ENCODE data around the gene PLXNA2. TPM values are rescaled to one million over a fixed set of nuclear protein-coding genes. Genes with fewer than 3 reads are reported as not detected.

PLXNA2 gene
- total RNA-seq, 3 donors from 2014 or later: 0.15 to 0.71 (median 0.35) TPM

DNA sequence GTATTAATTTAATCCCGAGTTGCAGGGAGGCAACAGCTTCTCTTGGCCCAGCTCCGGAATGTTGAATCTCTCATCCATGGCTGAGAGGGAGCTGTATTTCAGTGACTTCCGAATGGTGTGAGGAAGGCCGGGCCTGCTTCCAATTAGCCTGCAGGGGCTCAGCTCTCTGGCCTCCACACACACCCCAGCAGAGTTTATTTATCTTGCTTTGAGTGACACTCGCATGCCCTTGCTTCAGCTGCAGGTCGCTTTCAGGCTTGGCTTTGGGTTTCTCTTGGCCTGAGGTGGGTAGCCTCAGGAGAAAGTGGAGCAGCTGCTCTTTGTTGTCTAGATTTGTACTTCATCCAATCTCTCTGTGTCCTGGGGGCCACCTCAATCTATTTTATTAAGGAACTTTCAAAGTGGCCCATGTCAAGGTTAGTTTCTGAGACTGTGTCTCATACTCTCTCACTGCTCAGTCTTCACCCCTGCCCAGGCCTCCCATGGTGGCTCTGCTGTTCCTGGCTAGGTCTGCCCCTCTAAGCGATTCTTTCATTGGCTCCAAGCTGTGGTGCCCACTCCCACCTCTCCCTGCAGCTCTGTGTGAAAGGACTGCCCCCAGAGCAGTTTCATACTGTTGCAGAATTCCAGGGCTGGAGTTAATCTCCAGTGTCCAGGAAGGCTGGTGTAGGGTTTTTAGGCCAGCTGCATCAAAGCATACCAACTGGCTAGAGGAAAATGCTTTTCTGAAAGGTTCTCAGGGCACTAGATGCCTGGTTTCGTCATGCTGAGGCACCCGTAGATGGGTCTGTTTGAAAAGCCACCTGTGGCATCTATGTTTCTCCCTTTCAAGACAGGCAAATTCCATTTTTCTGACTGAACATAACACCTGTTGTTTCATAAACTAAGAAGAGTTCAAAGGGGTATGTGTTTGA, 153.5 kb downstream of the PLXNA2 start:
- Mint-ChIP-seq H3K4me3 (no peak overlapping the region), H3K9me3 (no peaks in the 10 kb centered on the region), H3K27me3 (ENCODE audit: low read depth) (no peaks in the 10 kb centered on the region), H3K4me1 (ENCODE audit: low read depth) (peaks cover 20% of the 10 kb centered on the region), H3K36me3 (ENCODE audit: insufficient read depth) (no peaks in the 10 kb centered on the region)
- ATAC-seq (no peak), DNase-seq (no peak)

DNA sequence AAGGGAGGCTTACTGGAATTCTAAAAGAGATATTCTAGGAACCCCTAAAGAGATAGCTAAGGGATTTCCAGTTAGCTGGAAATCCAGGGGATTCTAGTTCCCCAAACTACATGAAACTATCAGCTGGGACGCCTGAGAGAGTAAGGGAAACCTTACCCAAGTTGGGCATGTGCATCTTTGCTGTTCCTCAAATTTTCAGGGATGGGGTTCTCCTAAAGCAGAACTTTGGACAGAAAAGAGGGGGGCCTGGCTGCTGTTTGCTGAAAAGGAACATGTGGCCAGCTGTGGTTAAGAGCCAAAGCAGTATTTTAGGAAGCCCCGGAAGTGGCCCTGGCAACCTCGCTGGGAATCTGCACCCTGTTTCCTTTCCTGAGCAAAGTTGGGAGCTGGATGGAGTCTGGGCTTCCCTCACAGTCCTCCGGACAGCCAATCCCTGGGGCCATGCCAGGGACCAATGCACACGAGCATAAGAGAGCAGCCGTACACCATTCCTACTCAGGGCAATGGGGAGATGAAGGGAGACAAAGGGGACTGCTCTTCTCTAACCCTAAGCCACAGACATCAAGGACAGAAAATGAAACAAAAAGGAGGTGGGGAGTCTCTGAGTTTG, 154.3 kb downstream of the PLXNA2 start:
- no peaks in the 10 kb centered on the region for H3K9me3 Mint-ChIP-seq
- H3K36me3 Mint-ChIP-seq (ENCODE audit: insufficient read depth): no peaks in the 10 kb centered on the region
- no peak overlapping the region for H3K4me3 Mint-ChIP-seq
- ATAC-seq: no peak
- no peak for DNase-seq
- H3K27me3 Mint-ChIP-seq (ENCODE audit: low read depth): no peaks in the 10 kb centered on the region
- H3K4me1 Mint-ChIP-seq (ENCODE audit: low read depth): peaks cover 21% of the 10 kb centered on the region

DNA sequence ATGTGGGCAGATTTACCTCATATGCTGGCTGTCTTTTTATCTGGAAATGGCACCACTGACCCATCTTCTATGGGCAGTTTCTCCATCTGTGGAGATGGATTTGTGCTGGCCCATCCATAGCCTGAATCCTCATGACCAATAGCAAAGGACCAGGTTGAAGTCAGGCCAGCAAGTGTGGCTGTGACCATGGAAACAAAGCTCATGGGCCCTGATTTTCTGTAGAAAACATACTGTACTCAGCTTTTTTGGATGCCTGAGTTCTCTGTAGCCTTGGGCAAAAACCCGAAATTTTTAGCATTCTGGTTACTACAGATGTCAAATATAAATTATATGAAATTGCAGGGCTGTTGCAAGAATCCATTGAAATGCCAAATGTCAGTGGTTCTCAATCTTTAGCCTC, 155.0 kb downstream of the PLXNA2 start:
- DNase-seq: no peak
- no peak for ATAC-seq
- no peaks in the 10 kb centered on the region for H3K36me3 Mint-ChIP-seq (ENCODE audit: insufficient read depth)
- H3K27me3 Mint-ChIP-seq (ENCODE audit: low read depth): no peaks in the 10 kb centered on the region
- no peaks in the 10 kb centered on the region for H3K9me3 Mint-ChIP-seq
- peaks cover 20% of the 10 kb centered on the region for H3K4me1 Mint-ChIP-seq (ENCODE audit: low read depth)
- H3K4me3 Mint-ChIP-seq: no peak overlapping the region

DNA sequence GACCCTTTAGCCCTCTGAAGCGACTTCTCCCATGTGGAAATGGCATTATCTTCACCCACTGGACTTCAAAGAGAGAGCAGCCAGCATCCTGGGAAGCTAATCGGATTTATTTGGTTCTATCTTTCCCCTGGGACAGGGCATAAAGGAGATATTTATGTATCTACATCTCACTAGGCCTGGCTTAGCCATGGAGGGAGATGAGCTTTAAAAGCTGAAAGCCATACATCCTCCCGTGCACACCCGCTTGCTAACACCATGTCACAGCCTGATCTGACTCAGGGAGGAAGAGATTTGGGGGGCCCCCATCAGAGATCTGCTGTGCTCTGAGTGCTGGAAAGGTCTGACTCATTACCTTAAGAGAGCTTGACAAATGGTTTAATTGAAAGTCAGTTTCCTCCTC, 155.9 kb downstream of the PLXNA2 start:
- Mint-ChIP-seq H3K4me1 (ENCODE audit: low read depth) (peaks cover 19% of the 10 kb centered on the region), H3K4me3 (no peak overlapping the region), H3K36me3 (ENCODE audit: insufficient read depth) (no peaks in the 10 kb centered on the region), H3K9me3 (no peaks in the 10 kb centered on the region), H3K27me3 (ENCODE audit: low read depth) (no peaks in the 10 kb centered on the region)
- DNase-seq (no peak), ATAC-seq (no peak)

DNA sequence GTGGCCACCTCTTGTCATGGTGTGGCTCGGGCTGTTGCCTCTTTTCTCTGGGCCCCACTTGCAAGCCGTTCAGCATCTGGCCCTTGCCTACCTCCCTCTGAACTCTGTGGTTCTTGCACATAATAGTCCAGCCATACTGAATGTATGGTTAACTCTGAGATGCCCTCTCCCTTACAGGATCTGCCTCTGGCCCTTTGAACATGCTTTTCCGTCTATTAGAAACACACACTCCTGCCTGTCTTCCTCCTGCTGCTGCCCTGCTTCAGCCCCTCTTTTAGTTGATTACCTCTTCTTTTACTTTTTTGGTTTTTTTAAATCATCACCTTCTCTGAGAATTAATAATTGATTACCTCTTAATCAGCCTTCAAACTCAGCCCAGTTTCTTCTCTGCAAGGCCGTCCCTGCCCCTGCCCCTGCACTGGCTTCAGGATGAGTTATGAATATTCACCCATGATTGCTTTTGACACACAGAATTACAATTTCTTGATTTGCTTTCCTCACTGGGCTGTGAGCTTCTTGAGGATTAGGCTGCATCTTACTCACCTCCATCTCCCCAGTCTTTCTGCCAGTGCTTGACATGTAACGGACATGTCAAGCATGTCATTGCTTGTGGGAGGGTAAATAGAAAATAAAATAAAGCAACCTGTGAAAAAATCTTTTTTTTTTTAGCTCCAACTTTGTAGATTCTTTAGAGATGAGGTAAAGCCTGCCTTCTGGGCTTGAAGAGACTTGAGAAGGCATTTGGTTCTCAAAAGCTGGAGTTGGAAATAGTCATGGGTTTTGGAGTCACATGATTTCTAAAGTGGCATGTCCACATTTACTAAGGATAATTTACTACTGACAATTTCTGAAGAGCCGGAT, 158.3 kb downstream of the PLXNA2 start:
- Mint-ChIP-seq H3K4me3 (peak overlapping the region; percentile 72), H3K4me1 (ENCODE audit: low read depth) (peaks cover 19% of the 10 kb centered on the region), H3K9me3 (no peaks in the 10 kb centered on the region), H3K36me3 (ENCODE audit: insufficient read depth) (no peaks in the 10 kb centered on the region), H3K27me3 (ENCODE audit: low read depth) (no peaks in the 10 kb centered on the region)
- no peak for DNase-seq
- no peak for ATAC-seq

DNA sequence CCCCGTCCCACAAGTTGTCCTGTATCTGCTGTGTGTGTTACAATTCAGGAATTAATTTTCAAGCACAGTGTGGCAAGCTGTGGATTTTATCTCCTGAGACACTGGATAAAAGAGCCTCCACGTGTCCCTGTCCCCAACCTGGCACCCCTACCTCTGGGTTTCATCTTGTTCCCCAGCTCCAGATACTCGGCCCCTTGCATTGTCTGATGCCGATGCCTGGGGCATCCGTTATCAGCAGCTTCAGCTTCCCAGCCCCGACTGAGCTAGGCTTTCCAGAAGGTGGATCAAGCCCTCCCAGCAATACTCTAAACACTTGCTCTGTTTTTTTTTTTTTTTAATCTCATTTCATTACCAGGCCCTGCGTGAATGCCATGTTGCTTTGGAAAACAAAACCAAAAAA, 159.4 kb downstream of the PLXNA2 start:
- Mint-ChIP-seq H3K9me3 (no peaks in the 10 kb centered on the region), H3K27me3 (ENCODE audit: low read depth) (no peaks in the 10 kb centered on the region), H3K36me3 (ENCODE audit: insufficient read depth) (no peaks in the 10 kb centered on the region), H3K4me1 (ENCODE audit: low read depth) (peaks cover 19% of the 10 kb centered on the region), H3K4me3 (no peak overlapping the region)
- DNase-seq (no peak), ATAC-seq (no peak)

DNA sequence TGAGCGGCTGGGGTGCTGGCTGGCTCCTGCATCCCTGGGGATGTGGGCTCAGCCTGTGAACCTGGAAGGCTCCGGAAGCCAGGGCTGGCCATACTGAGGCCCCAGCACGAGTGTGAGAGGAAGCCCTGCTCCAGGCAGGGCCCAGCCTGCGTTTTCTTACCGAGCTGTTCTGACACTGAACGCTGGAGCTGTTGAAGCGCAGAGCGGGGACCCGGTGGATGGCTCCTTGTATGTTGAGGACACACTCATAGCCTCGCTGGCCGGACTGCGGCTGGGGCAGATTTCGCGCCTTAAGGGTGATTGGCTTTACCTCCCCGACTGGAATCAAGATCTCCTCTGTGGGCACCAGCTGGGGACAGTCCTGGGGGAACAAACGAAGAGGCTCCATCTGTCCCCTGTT, 160.0 kb downstream of the PLXNA2 start:
- Mint-ChIP-seq H3K4me1 (ENCODE audit: low read depth) (peaks cover 19% of the 10 kb centered on the region), H3K27me3 (ENCODE audit: low read depth) (no peaks in the 10 kb centered on the region), H3K4me3 (no peak overlapping the region), H3K9me3 (no peaks in the 10 kb centered on the region), H3K36me3 (ENCODE audit: insufficient read depth) (no peaks in the 10 kb centered on the region)
- no peak for DNase-seq
- no peak for ATAC-seq

DNA sequence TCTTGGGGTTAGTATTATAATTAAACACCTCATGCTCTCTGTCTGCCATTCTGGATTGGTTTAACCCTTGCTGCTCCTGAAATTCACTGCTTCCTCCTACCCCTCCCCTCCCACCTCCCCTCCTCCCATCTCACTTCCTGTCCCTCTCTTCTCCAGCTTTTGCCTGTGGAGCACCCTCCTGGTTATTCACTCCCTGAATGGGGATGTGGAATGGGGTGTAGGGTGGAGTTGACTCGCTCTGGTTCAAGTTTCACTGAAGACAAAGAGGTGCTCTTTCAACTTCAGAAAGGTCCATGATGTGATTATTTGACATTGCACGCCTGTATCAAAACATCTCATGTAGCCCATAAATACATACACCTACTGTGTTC, 160.5 kb downstream of the PLXNA2 start:
- Mint-ChIP-seq H3K27me3 (ENCODE audit: low read depth) (no peaks in the 10 kb centered on the region), H3K4me1 (ENCODE audit: low read depth) (peaks cover 19% of the 10 kb centered on the region), H3K36me3 (ENCODE audit: insufficient read depth) (no peaks in the 10 kb centered on the region), H3K9me3 (no peaks in the 10 kb centered on the region), H3K4me3 (no peak overlapping the region)
- ATAC-seq (no peak), DNase-seq (no peak)

DNA sequence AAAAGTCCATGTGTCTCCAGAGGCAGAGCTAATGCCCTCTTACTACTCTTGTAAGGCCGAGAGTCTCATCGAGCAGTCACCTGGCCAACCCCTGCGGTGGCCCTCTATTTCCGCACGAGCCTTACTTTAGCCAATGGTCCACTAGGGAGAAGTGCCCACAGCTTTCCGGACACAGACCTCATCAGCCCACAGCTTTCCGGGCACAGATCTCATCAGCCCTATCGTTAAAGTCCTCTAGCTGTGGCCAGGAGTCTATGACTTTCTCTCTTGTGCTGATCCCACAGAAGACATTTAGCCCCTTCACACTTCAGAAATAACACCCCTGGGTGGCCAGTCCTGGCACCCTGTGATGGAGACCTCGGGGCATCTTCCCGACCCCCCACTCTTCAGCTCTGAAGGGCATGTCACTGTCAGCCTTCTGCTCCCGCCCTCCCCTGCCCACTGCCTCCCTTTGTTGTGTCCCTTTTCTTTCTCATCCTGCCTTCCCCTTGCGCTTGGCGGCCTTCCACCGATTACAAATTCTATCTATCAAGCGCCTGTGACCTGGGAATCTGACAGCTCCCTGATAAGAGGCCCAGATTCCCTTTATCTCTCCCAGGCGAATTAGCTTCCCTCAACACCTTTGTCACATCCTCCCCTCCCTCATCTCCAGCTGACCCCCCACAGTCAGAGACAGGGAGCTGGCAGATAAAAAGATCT, 161.0 kb downstream of the PLXNA2 start:
- ATAC-seq (no peak), DNase-seq (no peak)
- H3K4me3 Mint-ChIP-seq: no peak overlapping the region
- no peaks in the 10 kb centered on the region for H3K9me3 Mint-ChIP-seq
- no peaks in the 10 kb centered on the region for H3K36me3 Mint-ChIP-seq (ENCODE audit: insufficient read depth)
- H3K27me3 Mint-ChIP-seq (ENCODE audit: low read depth): no peaks in the 10 kb centered on the region
- peaks cover 19% of the 10 kb centered on the region for H3K4me1 Mint-ChIP-seq (ENCODE audit: low read depth)

DNA sequence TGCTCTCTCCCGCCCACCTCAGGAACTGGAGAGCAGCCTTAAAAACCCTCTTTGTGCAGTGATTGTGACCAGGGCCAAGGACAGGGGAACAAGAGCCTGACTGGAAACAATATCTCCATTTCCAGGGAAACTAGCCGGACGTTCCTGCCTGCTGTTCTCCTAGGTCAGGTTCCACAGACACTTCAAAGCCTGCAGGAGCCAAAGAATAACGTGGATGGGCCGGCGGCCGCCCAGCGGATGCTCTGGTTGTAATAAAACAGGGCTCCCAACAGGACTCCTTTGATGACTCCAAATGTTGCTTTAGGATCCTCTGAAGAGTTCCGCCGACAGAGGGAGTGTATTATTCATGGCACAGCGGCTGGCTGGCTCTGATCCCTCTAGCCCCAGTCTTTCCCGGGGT, 162.2 kb downstream of the PLXNA2 start:
- no peaks in the 10 kb centered on the region for H3K9me3 Mint-ChIP-seq
- ATAC-seq: no peak
- H3K4me3 Mint-ChIP-seq: no peak overlapping the region
- no peaks in the 10 kb centered on the region for H3K36me3 Mint-ChIP-seq (ENCODE audit: insufficient read depth)
- peaks cover 14% of the 10 kb centered on the region for H3K4me1 Mint-ChIP-seq (ENCODE audit: low read depth)
- no peak for DNase-seq
- no peaks in the 10 kb centered on the region for H3K27me3 Mint-ChIP-seq (ENCODE audit: low read depth)

DNA sequence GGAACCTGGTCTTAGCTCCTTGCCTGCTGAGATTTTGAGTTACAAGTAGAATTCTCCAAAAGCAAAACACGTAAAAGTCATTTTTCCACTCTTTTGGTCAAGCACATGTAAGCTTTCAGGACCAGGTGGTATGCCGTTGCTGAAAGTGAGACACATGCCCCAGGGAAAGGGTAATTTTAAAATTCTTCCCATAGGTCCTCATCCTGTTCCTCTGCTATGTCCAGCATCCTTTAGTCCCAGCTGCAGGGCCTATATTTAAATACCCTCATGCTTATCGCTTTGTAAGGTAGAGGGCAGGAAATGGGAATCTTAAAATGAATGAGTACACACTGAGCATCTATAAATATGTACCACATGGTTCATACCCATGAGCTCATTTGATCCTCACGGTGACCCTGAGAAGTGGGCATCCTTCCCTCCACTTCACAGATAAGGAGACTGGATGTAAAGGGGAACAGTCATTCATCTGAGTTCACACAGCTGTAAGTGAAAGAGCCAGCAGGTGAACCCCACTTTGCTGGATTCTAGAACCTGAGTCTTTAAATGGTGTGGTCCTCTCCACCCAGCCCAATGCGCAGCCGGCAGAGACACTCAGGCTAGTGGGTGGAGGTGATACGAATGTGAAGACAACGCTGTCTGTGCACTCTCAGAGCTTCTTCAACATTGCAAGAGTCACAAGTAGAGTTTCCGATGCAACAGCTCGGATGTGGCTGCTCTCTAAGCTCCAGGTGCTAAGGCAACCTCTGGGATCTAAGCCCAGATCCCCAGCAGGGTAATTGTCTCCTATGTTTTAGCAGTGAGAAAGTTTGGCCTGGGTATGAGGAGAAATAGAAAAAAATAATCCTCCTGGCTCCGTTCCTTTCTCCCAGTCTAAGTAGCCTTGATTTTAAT, 163.5 kb downstream of the PLXNA2 start:
- no peak for ATAC-seq
- Mint-ChIP-seq H3K9me3 (no peaks in the 10 kb centered on the region), H3K27me3 (ENCODE audit: low read depth) (no peaks in the 10 kb centered on the region), H3K4me1 (ENCODE audit: low read depth) (peaks cover under 1% of the 10 kb centered on the region), H3K4me3 (no peak overlapping the region), H3K36me3 (ENCODE audit: insufficient read depth) (no peaks in the 10 kb centered on the region)
- no peak for DNase-seq

DNA sequence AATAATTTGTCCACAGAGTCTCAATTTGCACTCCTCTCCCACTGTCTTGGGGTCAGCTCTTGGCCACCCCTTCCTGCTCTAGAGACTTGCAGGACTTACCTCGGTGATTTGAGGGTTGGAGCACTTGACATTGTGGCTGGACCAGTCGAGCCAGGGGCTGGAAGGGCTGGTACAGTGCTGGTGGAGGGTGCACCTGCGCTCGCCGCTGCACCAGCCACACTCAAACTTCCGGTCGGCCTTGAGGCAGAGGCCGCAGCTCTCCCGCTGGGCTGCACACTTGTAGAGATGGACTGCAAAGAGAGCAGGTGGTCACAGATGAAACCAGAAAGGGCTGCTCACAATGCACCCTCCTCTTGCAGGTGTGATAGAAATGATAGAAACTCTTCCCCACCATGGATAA, 165.0 kb downstream of the PLXNA2 start:
- no peak for DNase-seq
- no peaks in the 10 kb centered on the region for H3K9me3 Mint-ChIP-seq
- H3K4me3 Mint-ChIP-seq: no peak overlapping the region
- peaks cover 2% of the 10 kb centered on the region for H3K27me3 Mint-ChIP-seq (ENCODE audit: low read depth)
- H3K4me1 Mint-ChIP-seq (ENCODE audit: low read depth): no peaks in the 10 kb centered on the region
- ATAC-seq: no peak
- H3K36me3 Mint-ChIP-seq (ENCODE audit: insufficient read depth): no peaks in the 10 kb centered on the region

DNA sequence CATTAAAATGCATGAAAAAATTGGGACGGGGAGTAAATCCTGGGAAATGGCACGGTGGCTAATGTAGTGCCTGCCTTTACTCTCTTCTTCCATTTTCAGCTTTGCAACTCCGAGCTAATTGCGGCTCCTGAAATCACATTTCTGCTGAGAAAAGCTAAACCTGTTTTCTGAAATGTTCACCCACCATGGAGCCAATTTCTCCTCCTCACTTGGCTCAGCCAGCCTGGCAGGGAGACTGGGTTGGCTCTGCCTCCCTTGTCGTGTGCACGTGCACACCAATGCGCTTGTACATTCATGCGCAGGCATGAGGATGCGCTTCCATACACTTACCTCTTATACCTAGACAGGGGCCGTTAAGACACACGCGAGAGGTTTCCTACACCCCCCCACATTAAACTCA, 165.4 kb downstream of the PLXNA2 start:
- peaks cover 2% of the 10 kb centered on the region for H3K27me3 Mint-ChIP-seq (ENCODE audit: low read depth)
- no peaks in the 10 kb centered on the region for H3K9me3 Mint-ChIP-seq
- DNase-seq (no peak), ATAC-seq (no peak)
- H3K36me3 Mint-ChIP-seq (ENCODE audit: insufficient read depth): no peaks in the 10 kb centered on the region
- no peaks in the 10 kb centered on the region for H3K4me1 Mint-ChIP-seq (ENCODE audit: low read depth)
- no peak overlapping the region for H3K4me3 Mint-ChIP-seq
